CD4-positive, alpha-beta T cell treated with Interleukin-6 at 100 ng/mL for 8 hours (primary cell): Measurements from ENCODE around the gene RNF34.
"Not testable (repeated sequence)": the region's sequence is repeated elsewhere in the genome, so short reads cannot be mapped to it uniquely, and the experiment has no call there.

Experiments used
- DNase-seq: peaks from one replicate; pipeline ENCODE4 v3.0.0-alpha.2; 2020; ENCODE audit warnings: mixed read lengths, low spot score

The RNF34 gene, protein sequence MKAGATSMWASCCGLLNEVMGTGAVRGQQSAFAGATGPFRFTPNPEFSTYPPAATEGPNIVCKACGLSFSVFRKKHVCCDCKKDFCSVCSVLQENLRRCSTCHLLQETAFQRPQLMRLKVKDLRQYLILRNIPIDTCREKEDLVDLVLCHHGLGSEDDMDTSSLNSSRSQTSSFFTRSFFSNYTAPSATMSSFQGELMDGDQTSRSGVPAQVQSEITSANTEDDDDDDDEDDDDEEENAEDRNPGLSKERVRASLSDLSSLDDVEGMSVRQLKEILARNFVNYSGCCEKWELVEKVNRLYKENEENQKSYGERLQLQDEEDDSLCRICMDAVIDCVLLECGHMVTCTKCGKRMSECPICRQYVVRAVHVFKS

GRCh38 chr12:121399391-121400331 is at the start of gene RNF34:
Gene RNF34, plus strand, starts transcription at chr12:121400118. Its CDS starts 95 bp downstream, at chr12:121400213.
- peak; percentile 99 for DNase-seq

GRCh38 chr12:121351820-121352681 is 47.9 kb upstream of the RNF34 start, which contains the start of gene ANAPC5:
Gene ANAPC5, minus strand, starts transcription at chr12:121352411. Its CDS starts 71 bp downstream, at chr12:121352340.
- DNase-seq = peak; percentile 94

DNA sequence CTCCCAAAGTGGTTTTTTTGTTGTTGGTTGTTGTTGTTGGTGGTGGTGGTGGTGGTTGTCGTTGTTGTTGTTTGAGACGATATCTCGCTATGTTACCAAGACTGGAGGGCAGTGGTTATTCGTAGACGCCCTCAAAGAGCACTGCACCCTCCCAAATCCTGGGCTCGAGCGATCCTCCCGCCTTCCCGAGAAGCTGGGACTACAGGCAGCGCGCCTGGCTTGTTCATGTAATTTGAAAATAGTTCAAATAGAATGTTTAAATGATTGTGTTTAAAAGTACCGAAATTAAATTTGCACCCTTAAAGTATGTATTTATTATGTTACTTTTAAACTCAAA is 47.3 kb upstream of the RNF34 start:
- no peak for DNase-seq

GRCh38 chr12:121355818-121356217 is 44.1 kb upstream of the RNF34 start:
- DNase-seq = no peak

DNA sequence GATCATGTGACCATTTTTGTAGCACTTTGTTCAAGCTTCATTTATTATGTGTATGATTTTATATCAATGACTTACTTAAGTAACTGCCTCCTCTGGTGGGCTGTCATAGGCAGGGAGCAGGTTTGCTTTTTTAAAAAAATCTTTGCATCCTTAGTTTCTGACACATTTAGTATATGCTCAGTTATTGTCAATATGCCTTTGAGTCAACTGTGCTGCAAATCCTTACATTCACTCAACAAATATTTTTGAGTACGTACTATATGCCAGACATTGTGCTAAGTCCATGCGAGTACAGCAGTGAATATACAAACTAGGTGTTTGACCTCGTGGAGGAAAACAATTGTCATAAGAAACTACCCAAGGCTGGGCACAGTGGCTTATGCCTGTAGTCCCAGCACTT is 43.3 kb upstream of the RNF34 start:
- DNase-seq = no peak

- no peak for DNase-seq
These were observed 42.6 kb upstream of the RNF34 start for GRCh38 chr12:121357331-121357730.

GRCh38 chr12:121358073-121358472 is 41.8 kb upstream of the RNF34 start:
- no peak for DNase-seq

DNA sequence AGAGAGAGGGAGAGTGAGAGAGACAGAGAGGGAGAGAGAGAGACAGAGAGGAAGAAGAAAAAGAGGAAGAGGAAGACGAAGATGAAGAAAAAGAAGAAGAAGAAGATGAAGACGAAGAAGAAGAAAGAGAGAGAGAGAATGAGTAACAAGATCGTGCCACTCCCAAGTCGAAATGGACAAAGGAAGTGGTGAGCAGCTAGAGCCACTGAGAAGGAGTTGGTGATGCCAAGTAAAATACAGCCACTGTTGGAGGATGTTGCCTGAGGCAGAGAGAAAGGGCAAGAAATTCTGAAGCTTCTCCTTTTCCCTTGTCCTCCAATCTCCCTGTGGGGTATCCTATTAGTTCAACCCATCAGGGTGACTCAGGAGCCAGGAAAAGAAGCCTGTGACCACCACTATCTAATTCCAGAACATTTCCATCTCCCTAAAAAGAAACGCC is 35.2 kb upstream of the RNF34 start:
- DNase-seq = no peak

DNA sequence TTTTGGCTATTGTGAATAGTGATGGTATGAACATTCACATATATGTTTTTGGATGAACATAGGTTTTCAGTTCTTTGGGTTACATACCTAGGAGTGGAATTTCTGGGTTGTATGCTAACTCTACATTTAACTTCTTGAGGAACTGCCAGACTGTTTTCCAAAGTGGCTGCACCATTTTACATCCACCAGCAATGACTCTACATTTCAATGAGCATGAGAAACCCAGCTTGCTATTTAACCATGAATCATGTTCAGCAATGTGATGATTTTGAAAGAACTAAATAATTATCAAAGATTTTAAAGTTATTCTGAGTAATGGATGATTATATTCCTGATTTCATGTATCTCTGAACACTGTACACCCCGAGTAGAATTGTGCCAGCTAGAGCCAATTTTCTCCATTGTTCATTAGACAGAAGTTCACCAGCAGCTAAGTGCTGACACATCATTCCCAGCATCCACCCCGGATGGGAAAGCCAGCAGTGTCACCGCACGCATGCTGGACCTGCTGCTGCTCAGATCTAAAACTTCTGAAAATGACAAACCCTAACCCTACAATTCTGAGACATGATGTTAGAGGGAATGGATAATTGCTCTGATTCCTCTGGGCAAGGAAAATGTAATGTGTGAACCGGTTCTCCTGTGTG is 34.4 kb upstream of the RNF34 start:
- no peak for DNase-seq

- no peak for DNase-seq
These were observed 33.9 kb upstream of the RNF34 start for GRCh38 chr12:121366063-121366459.

GRCh38 chr12:121371404-121371803 is 28.5 kb upstream of the RNF34 start:
- DNase-seq = no peak

- DNase-seq = no peak
These were observed 26.2 kb upstream of the RNF34 start for GRCh38 chr12:121373755-121374154.

DNA sequence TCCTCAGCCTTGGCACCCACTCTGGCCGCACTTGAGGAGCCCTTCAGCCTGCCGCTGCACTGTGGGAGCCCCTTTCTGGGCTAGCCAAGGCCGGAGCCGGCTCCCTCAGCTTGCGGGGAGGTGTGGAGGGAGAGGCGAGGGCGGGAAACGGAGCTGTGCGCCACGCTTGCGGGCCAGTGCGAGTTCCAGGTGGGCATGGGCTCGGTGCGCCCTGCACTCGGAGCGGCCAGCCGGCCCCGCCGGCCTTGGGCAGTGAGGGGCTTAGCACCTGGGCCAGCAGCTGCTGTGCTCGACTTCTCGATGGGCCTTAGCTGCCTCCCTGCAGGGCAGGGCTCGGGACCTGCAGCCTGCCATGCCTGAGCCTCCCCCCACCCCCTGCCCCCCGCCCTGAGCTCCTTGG is 25.6 kb upstream of the RNF34 start:
- not testable (repeated sequence) for DNase-seq

- not testable (repeated sequence) for DNase-seq
These were observed 24.9 kb upstream of the RNF34 start for GRCh38 chr12:121374945-121375584.

DNA sequence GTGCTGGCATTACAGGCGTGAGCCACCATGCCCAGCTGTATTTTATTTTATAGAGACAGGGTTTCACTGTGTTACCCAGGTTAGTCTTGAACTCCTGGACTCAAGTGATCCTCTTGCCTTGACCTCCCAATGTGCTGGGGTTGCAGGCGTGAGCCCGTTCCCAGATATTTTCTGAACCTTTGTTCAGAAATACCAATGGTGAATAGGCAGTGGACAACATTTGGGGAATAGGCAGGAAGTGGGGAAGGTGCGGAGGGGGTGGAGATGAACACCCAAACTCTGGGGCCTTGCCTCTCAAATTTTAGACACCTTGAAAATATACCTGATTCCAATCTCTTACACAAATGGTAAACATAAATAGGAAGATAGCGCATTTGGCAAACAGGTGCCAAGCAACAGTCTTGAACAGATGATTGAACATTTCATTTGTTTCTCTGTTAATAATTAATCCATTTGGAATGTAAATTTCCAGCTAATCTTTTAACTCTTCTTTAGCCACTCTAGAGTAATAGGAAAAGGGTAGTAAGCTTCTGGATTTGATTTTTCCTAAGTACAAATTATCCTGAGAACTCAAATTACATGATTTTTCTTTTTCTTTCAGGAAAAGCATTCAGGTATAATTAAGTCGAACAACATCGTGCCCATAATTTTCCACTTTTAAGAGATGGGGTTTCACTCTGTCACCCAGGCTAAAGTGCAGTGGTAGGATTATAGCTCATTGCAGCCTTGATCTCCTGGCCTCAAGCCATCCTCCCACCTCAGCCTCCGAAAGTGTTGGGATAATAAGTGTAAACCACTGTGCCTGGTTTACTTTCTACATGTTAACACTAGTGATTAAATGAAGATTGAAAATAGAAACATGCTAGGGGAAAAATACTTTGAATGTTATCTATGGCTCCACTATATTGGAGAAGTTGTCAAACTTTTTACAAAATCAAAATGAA is 22.9 kb upstream of the RNF34 start:
- DNase-seq = no peak

GRCh38 chr12:121378736-121379135 is 21.2 kb upstream of the RNF34 start:
- DNase-seq = no peak

DNA sequence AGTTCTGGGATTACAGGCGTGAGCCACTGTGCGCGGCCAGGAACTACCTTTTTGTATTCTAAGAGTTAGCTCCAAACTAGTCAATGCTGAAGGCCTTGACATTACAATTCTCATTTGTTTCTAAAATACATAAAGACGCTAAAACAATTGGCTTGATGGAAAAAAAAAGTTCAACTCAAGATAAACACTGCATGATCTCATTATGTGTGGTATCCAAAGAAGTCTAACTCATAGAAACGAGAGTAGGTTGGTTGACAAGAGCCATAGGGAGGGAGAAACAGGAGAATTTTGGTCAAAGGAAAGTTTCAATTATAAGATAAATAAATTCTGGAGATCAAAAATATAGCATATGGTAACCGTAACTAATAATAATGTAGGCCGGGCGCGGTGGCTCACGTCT is 20.0 kb upstream of the RNF34 start:
- DNase-seq = no peak

DNA sequence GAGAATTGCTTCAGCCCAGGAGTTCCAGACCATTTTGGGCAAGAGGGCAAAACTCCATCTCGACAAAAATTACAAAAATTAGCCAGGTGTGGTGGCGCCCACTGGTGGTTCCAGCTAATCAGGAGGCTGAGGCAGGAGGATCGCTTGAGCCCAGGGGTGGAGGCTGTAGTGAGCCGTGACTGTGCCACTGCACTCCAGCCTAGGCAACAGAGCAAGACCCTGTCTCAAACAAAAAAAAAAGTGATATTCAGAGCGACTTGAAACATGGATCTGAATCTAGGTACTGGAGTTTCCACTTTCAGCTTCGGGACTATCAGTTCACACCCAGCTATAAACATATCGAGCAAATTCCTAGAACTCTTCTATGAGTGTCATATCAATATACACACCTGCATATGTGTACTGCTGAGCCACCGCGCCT is 16.3 kb upstream of the RNF34 start:
- no peak for DNase-seq

- DNase-seq = not testable (repeated sequence)
These were observed 15.0 kb upstream of the RNF34 start for GRCh38 chr12:121384891-121385290.
